ENCODE data around the gene SLC24A3.

SLC24A3 gene

GRCh38 chr20:19668418-19668817 lies 456.0 kb downstream of the SLC24A3 start:
- Histone ChIP-seq H3K27me3 (replicated peaks; ENCODE audit: control insufficient read depth, insufficient read depth, low read length) (no peaks in the 10 kb centered on the region; the same call in 1 of the 2 replicates), H3K36me3 (ENCODE audit: control insufficient read depth, insufficient read depth, low read length) (no peaks in the 10 kb centered on the region), H3K4me3 (replicated peaks; ENCODE audit: low read depth, low read length) (no peak overlapping the region)
- TF ChIP-seq CTCF (IDR thresholded peaks at IDR 0.05; ENCODE audit: insufficient read depth, low read length, poor library complexity, severe bottlenecking), result peak; percentile 9
- no peak for DNase-seq (ENCODE audit: extremely low read depth, insufficient read length)

GRCh38 chr20:19670829-19671228 lies 458.4 kb downstream of the SLC24A3 start:
- Histone ChIP-seq H3K4me3 (replicated peaks; ENCODE audit: low read depth, low read length) (no peak overlapping the region), H3K36me3 (ENCODE audit: control insufficient read depth, insufficient read depth, low read length) (no peaks in the 10 kb centered on the region), H3K27me3 (replicated peaks; ENCODE audit: control insufficient read depth, insufficient read depth, low read length) (no peaks in the 10 kb centered on the region; the same call in 1 of the 2 replicates)
- TF ChIP-seq CTCF (IDR thresholded peaks at IDR 0.05; ENCODE audit: insufficient read depth, low read length, poor library complexity, severe bottlenecking), result no peak
- no peak for DNase-seq (ENCODE audit: extremely low read depth, insufficient read length)

DNA sequence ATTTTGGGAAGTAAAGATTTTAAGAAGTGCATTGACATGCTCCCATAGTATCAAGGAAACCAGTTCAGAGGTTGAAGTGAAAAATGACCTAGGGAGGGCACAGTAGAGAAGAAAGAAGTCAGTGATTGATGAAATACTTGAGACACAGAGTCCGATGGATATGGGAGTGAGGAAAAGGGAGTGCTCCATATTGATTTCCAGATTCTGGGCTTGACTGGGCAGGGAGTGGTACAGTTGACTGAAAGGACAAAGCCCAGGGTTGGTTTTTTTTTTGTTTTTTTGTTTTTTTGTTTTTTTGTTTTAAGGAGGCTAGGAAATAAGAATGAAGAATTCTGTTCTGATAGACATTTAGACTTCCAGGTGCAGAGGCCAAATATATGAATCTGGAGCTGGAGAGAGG lies 458.9 kb downstream of the SLC24A3 start:
- DNase-seq (ENCODE audit: extremely low read depth, insufficient read length), result no peak

DNA sequence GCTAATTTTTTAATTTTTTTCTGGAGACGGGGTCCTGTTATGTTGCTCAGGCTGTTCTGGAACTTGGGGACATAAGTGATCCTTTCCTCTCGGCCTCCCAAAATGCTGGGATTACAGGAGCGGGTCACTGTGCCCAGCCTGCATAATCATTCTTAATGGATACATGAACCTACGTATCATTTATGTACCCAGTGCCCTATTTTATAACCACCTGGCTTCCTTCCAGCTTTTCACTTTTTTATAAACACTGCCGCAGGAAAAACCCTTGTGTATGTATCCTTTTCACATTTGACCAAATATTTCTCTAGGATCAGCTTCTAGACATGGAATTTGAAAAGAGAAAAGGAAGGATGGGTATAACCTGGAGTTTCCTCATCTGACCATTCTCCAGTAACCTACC lies 460.1 kb downstream of the SLC24A3 start:
- no peaks in the 10 kb centered on the region for H3K36me3 ChIP-seq (ENCODE audit: control insufficient read depth, insufficient read depth, low read length)
- DNase-seq (ENCODE audit: extremely low read depth, insufficient read length), result no peak
- TF ChIP-seq CTCF (IDR thresholded peaks at IDR 0.05; ENCODE audit: insufficient read depth, low read length, poor library complexity, severe bottlenecking), result no peak
- H3K4me3 ChIP-seq (replicated peaks; ENCODE audit: low read depth, low read length), result no peak overlapping the region
- no peaks in the 10 kb centered on the region; the same call in 1 of the 2 replicates for H3K27me3 ChIP-seq (replicated peaks; ENCODE audit: control insufficient read depth, insufficient read depth, low read length)

More for the DNA sequence above, 458.9 kb downstream of the SLC24A3 start:
- Histone ChIP-seq H3K4me3 (replicated peaks; ENCODE audit: low read depth, low read length) (no peak overlapping the region), H3K36me3 (ENCODE audit: control insufficient read depth, insufficient read depth, low read length) (no peaks in the 10 kb centered on the region), H3K27me3 (replicated peaks; ENCODE audit: control insufficient read depth, insufficient read depth, low read length) (no peaks in the 10 kb centered on the region; the same call in 1 of the 2 replicates)
- TF ChIP-seq CTCF (IDR thresholded peaks at IDR 0.05; ENCODE audit: insufficient read depth, low read length, poor library complexity, severe bottlenecking), result no peak

GRCh38 chr20:19673575-19673974 lies 461.1 kb downstream of the SLC24A3 start:
- no peak for TF ChIP-seq CTCF (IDR thresholded peaks at IDR 0.05; ENCODE audit: insufficient read depth, low read length, poor library complexity, severe bottlenecking)
- Histone ChIP-seq H3K27me3 (replicated peaks; ENCODE audit: control insufficient read depth, insufficient read depth, low read length) (no peaks in the 10 kb centered on the region; the same call in 1 of the 2 replicates), H3K36me3 (ENCODE audit: control insufficient read depth, insufficient read depth, low read length) (no peaks in the 10 kb centered on the region), H3K4me3 (replicated peaks; ENCODE audit: low read depth, low read length) (no peak overlapping the region)
- no peak for DNase-seq (ENCODE audit: extremely low read depth, insufficient read length)

DNA sequence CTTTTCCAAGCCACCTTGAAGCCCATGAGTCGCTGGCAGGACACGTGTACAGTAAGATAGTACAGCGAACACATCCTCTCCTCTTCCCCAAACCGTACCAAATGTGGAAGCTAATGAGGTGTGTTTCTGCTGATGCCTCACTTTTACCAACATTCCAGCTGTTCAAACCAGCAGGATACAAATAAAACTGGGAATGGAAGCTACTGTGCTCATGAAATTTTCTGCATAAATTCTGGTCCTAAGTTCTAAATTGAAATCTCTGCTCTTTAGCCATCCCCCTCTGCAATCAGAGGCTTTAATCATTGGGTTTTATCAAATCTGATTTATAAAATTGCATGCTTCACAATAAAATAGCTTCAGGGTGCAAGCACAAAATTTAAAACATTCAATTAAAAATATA lies 463.8 kb downstream of the SLC24A3 start:
- H3K27me3 ChIP-seq (replicated peaks; ENCODE audit: control insufficient read depth, insufficient read depth, low read length), result no peaks in the 10 kb centered on the region; the same call in 1 of the 2 replicates
- H3K36me3 ChIP-seq (ENCODE audit: control insufficient read depth, insufficient read depth, low read length), result no peaks in the 10 kb centered on the region
- no peak for TF ChIP-seq CTCF (IDR thresholded peaks at IDR 0.05; ENCODE audit: insufficient read depth, low read length, poor library complexity, severe bottlenecking)
- no peak overlapping the region for H3K4me3 ChIP-seq (replicated peaks; ENCODE audit: low read depth, low read length)
- DNase-seq (ENCODE audit: extremely low read depth, insufficient read length), result no peak
